Upper lobe of left lung (tissue), 6 donors: Measurements from ENCODE around the gene GRK1. TPM values are rescaled to one million over a fixed set of nuclear protein-coding genes. Genes with fewer than 3 reads are reported as not detected.
A peak's percentile ranks its signal among the peaks of the same experiment; 100 is the strongest.

Experiments used
- ATAC-seq, 2 donors: fragments of 200-7000 bp; cut with Tn5 transposase; one replicate each; pipeline ENCODE4 v1.9.1; 2022; ENCODE audit warnings: mild to moderate bottlenecking in 2 of 2, moderate library complexity in 2 of 2; ENCODE audit not compliant: low FRiP score in 2 of 2
- DNase-seq, 2 donors: peaks; one replicate each; pipeline ENCODE4 v3.0.0-alpha.2; 2019 to 2020
- H3K27ac ChIP-seq, 4 donors: fragments of 200-600 bp; sonication (generic); one replicate each; pipeline ENCODE4 v1.5.1; 2016 to 2019
- H3K27me3 ChIP-seq, 4 donors: fragments of 200-600 bp; sonication (generic); one replicate each; pipeline ENCODE4 v1.5.1; 2017 to 2019
- H3K36me3 ChIP-seq, 4 donors: fragments of 200-600 bp; sonication (generic); one replicate each; pipeline ENCODE4 v1.5.1; 2016 to 2019
- H3K4me1 ChIP-seq, 4 donors: fragments of 200-600 bp; sonication (generic); one replicate each; pipeline ENCODE4 v1.5.1; 2018 to 2019
- H3K4me3 ChIP-seq, 4 donors: fragments of 200-600 bp; sonication (generic); one replicate each; pipeline ENCODE4 v1.5.1; 2017 to 2019; ENCODE audit warnings: mild to moderate bottlenecking in 2 of 4, moderate library complexity in 1 of 4
- H3K9me3 ChIP-seq, 4 donors: fragments of 200-600 bp; sonication (generic); one replicate each; pipeline ENCODE4 v1.5.1; 2018 to 2019
- EP300 ChIP-seq, 4 donors: sonication (generic); formaldehyde crosslinking; IDR thresholded peaks; one replicate each; pipeline ENCODE4 v1.5.1; 2017; ENCODE audit warnings: antibody characterized with exemption in 4 of 4, control low read depth in 2 of 4
- POLR2A ChIP-seq, 4 donors: fragments of 450-650 bp; IDR thresholded peaks; one replicate each; pipeline ENCODE4 v1.5.1; 2016 to 2017; ENCODE audit warnings: antibody characterized with exemption in 4 of 4, mild to moderate bottlenecking in 2 of 4
- POLR2AphosphoS5 ChIP-seq, 2 donors: sonication (generic); formaldehyde crosslinking; IDR thresholded peaks; one replicate each; pipeline ENCODE4 v1.5.1; 2017; ENCODE audit warnings: antibody characterized with exemption in 2 of 2
- WGBS, 2 donors: methylation state at CpG; one replicate each; pipeline ENCODE4 v1.1.5; 2017 to 2018; 5-methylcytosine and 5-hydroxymethylcytosine counted together
- total RNA-seq, 6 donors: library from RNA; depleted of rRNA in 4 of 6; stranded (reverse); fragments of >200 nt in 4 of 6; gene quantifications; one replicate each; pipeline versions ENCODE4 v1.1.0 to v1.2.1, GENCODE V29; 2016 to 2021
- TF ChIP-seq, protein P1 (sequence below), 6 experiments: fragments of 450-650 bp in 4 of 6; fragments of 200-600 bp in 2 of 6; sonication (generic) in 2 of 6; IDR thresholded peaks; one replicate each; pipeline ENCODE4 v1.5.1; 2016 to 2019; ENCODE audit warnings: antibody characterized with exemption in 6 of 6
- donor health status: DM: no; HTN: no; CAD: no; lungs with moderate emphysema.
- donor health status: DM: no; HTN: yes; CAD: no; lungs with severe emphysema.

Gene GRK1
- total RNA-seq, 6 donors from 2014 or later = 0.15 to 5.2 TPM; not detected in 4

DNA sequence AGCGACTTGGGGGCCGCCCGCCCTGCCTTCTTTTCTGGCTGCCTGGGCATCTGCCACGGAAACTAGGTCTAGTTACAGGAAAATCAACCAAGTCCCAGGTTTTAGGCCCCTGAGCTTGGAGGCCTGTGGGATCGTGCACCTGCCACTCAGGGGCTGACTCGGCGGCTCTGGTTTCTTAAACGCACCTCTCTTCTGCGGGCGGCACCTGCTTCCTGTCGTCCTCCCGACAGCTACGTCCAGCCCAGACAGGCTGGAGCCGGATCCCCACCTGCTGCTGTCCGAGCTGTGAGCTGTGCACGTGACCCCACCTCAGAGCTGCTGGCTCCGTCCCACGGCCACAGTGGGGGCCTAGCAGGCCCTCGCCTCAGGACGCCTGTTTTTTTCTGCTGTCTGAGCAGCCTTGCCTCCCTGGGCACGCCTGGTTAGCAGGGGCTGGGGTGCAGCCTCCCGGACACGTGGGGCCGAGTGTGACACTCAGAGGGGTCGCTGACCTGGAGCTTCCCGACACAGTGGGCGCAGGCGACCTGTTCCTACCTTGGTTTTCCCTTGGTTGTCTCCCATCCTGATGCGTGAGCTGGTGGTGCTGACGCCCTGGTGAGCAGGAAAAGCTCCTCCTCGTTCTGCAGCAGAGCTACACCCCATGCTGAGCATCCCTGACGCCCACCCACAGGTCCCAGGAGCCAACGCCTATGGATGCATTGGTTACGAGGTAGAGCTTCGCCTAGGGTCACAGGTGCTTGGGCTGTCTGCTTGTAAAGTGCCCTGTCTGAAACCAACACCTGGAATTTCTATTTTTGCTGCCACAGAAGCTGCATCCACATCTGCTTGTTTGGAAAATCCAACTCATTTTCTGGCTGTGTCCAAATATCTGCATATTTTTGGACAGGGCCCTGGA, 109.5 kb downstream of the GRK1 start:
- Histone ChIP-seq H3K27ac (no peak overlapping the region), H3K36me3 (no peaks in the 10 kb centered on the region), H3K4me3 (no peak overlapping the region), H3K9me3 (no peaks in the 10 kb centered on the region), H3K4me1 (peaks cover 0 to 6% (median 2%) of the 10 kb centered on the region in 4 donors), H3K27me3 (no peaks in the 10 kb centered on the region)
- peak in 1 of 2 donors; percentile 12 for ATAC-seq
- DNase-seq = no peak
- no peak for TF ChIP-seq POLR2A (IDR thresholded peaks at IDR 0.05)
- TF ChIP-seq POLR2AphosphoS5 (IDR thresholded peaks at IDR 0.05) = no peak
- TF ChIP-seq, protein P1, sequence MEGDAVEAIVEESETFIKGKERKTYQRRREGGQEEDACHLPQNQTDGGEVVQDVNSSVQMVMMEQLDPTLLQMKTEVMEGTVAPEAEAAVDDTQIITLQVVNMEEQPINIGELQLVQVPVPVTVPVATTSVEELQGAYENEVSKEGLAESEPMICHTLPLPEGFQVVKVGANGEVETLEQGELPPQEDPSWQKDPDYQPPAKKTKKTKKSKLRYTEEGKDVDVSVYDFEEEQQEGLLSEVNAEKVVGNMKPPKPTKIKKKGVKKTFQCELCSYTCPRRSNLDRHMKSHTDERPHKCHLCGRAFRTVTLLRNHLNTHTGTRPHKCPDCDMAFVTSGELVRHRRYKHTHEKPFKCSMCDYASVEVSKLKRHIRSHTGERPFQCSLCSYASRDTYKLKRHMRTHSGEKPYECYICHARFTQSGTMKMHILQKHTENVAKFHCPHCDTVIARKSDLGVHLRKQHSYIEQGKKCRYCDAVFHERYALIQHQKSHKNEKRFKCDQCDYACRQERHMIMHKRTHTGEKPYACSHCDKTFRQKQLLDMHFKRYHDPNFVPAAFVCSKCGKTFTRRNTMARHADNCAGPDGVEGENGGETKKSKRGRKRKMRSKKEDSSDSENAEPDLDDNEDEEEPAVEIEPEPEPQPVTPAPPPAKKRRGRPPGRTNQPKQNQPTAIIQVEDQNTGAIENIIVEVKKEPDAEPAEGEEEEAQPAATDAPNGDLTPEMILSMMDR (IDR thresholded peaks at IDR 0.05) = no peak
- no peak for TF ChIP-seq EP300 (IDR thresholded peaks at IDR 0.05)
- WGBS, 2 donors = 72 to 79% methylated on average over 18 to 35 of the region's 35 CpGs

DNA sequence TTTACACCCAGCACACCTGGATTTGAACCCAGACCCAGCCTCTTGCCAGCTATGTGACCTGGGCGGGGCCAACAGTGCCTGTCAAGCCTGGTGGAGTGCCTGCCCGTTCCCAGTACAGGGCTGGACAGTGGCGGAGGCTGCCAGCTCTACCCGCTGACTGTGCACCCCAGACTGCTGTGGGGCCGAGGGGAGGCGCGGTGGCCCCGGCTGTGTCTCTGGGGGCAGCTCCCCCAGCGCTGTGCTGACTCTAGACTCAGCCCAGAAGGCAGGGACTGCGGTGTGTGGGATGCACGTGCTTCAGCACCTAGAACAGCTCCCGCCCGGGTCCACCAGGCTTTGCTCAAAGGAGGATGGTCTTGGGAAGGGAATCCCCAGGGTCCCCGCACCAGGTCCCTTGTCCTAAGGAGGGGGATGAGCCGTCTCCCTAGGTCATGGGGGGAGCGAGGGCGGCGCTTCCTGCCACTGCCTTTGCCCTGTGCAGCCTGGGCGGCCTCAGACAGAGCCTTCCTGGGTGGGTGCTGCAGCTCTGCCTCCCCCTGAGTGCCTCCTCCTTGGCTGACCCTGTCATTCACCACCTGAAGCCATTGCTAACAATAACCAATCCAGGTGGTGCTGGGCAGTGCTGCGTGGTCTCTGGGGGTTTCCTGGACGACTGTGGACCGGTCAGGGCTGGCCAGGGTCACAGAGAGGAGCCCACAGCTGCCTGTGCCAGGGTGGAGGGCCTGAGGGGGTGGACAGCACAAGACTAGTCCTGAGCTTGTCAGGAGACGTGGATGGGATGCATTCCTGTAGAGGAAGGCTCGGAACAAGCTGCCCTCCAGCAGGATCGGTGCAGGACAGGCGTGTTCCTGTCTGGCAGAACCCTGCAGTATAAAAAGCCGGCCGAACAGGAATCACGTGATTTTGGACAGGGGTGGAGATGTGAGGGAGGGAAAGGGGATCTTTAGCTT, 110.6 kb downstream of the GRK1 start:
- 45 to 70% methylated on average over 13 to 29 of the region's 29 CpGs for WGBS, 2 donors
- Histone ChIP-seq H3K4me1 (peaks cover 0 to 4% (median 2%) of the 10 kb centered on the region in 4 donors), H3K9me3 (no peaks in the 10 kb centered on the region), H3K36me3 (no peaks in the 10 kb centered on the region), H3K4me3 (no peak overlapping the region), H3K27me3 (no peaks in the 10 kb centered on the region), H3K27ac (no peak overlapping the region)
- TF ChIP-seq EP300 (IDR thresholded peaks at IDR 0.05) (no peak), POLR2A (IDR thresholded peaks at IDR 0.05) (no peak)
- ATAC-seq = peak; percentile 36 to 57
- DNase-seq = no peak

- H3K4me1 ChIP-seq = no peaks in the 10 kb centered on the region
- WGBS, 2 donors = 79 to 90% methylated on average over 2 of the region's 2 CpGs
- H3K36me3 ChIP-seq = peaks cover 0 to 3% (median 0%) of the 10 kb centered on the region in 4 donors
- DNase-seq (no peak), ATAC-seq (no peak)
- H3K9me3 ChIP-seq = no peaks in the 10 kb centered on the region
- no peak overlapping the region for H3K4me3 ChIP-seq
- TF ChIP-seq POLR2A (IDR thresholded peaks at IDR 0.05) = no peak
- no peak for TF ChIP-seq POLR2AphosphoS5 (IDR thresholded peaks at IDR 0.05)
- TF ChIP-seq EP300 (IDR thresholded peaks at IDR 0.05) = no peak
- TF ChIP-seq, protein P1 (IDR thresholded peaks at IDR 0.05) = no peak
- H3K27ac ChIP-seq = no peak overlapping the region
- H3K27me3 ChIP-seq = no peaks in the 10 kb centered on the region
Measured at GRCh38 chr13:113781571-113781970, 114.6 kb downstream of the GRK1 start.

DNA sequence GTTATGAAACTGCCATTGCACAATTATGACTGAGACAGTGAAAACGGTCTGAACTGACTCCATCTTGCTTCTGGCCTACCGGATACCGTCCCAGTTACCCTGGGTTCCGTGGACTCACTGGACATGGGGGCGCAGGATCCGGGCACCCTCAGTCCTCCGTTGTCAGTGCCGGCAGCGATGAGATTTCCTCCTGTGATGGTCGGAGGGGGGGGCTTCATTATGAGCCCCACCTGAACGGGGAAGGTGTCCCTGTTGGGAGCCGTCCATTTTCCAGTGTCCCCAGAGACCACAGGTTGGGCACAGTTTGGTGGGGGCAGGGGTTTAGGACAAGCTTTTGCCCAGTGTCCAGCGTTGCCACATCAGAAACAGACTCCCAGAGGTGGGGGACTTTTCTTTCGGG, 115.5 kb downstream of the GRK1 start:
- Histone ChIP-seq H3K27ac (no peak overlapping the region), H3K27me3 (no peaks in the 10 kb centered on the region), H3K4me3 (no peak overlapping the region), H3K9me3 (no peaks in the 10 kb centered on the region), H3K4me1 (no peaks in the 10 kb centered on the region), H3K36me3 (peaks cover 0 to 3% (median 0%) of the 10 kb centered on the region in 4 donors)
- DNase-seq = no peak
- TF ChIP-seq EP300 (IDR thresholded peaks at IDR 0.05) (no peak), POLR2A (IDR thresholded peaks at IDR 0.05) (no peak), POLR2AphosphoS5 (IDR thresholded peaks at IDR 0.05) (no peak)
- TF ChIP-seq, protein P1 (IDR thresholded peaks at IDR 0.05) = no peak
- ATAC-seq = no peak
- WGBS, 2 donors = 76 to 78% methylated on average over 12 to 14 of the region's 14 CpGs
